ENCODE results near the gene SLC35F6. TPM values are rescaled to one million over a fixed set of nuclear protein-coding genes. Genes with fewer than 3 reads are reported as not detected.

Gene SLC35F6
- total and polyA plus RNA-seq, 2 donors (not counting 1 experiment from before 2014, with no cell fraction given): 10.4 to 15.2 TPM

DNA sequence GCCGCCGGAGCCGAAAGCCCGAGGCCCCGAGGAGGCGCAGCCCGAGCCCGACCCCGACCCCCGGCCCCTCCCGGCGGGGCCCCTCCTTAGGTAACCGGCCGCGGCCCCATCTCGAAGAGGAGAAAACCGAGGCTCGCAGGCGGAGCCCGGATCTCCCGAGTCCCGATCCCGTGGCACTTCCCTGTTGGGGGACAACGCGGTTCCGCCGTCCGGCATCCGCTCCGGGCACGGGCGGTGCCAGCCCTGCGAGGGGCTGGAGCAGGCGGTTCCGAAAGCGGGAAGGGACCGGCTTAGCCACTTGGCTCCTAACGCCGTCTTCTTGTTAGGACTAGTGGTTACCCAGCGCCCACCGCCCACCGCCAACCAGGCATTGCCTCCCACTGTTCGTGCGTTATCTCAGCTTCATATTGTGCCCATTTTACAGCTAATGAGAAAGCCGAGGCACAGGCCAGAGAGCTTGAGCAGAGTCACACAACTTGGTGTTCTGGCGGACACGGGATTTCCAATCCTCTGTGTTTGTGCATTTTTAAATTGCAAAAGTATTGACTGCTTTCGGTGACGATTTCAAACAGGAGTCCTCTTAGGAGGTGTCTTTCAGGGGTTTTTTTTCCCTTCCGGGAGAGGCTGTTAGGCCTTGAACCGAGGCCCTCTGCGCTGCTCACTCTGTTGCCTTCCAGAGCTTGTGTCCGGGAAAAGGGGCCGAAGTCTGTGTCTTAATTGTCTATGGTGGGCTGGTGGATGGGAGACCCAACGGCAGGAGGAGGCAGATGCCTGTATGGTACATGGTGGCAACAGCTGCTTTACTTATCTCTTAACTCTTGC, 22.3 kb downstream of the SLC35F6 start:
- POLR2A ChIA-PET: no interaction called here
- Histone ChIP-seq H4K20me1 (ENCODE audit: control insufficient read depth, insufficient read depth, low read length, poor library complexity, severe bottlenecking) (no peaks in the 10 kb centered on the region), H3K27me3 (replicated peaks in 1 of 4; ENCODE audit: control extremely low read depth in 1 of 4, control insufficient read depth in 3 of 4, insufficient read depth in 4 of 4, low read length in 3 of 4) (no peaks in the 10 kb centered on the region), H3K4me3 (ENCODE audit: control extremely low read depth in 1 of 5, extremely low read depth in 1 of 5, insufficient read depth in 1 of 5, low read depth in 2 of 5, low read length in 4 of 5) (peak overlapping the region; percentile 9 to 72 (median 60)), H3K36me3 (replicated peaks in 1 of 2; ENCODE audit: control extremely low read depth in 1 of 2, control insufficient read depth in 1 of 2, extremely low read depth in 1 of 2, insufficient read depth in 2 of 2, low read length in 1 of 2) (no peaks in the 10 kb centered on the region), H2AFZ (ENCODE audit: insufficient read depth, low read depth, low read length, poor library complexity, severe bottlenecking) (peak overlapping the region; percentile 84), H3K4me2 (replicated peaks; ENCODE audit: low read depth, low read length, poor library complexity, severe bottlenecking) (peak overlapping the region; percentile 93), H3K9ac (ENCODE audit: low read length) (peak overlapping the region; percentile 73), H3K79me2 (ENCODE audit: control insufficient read depth, insufficient read depth, low read length) (peaks cover 4% of the 10 kb centered on the region), H3K27ac (ENCODE audit: low read length in 2 of 2) (no peak overlapping the region), H3K9me3 (ENCODE audit: control extremely low read depth in 1 of 3, control insufficient read depth in 2 of 3, insufficient read depth in 1 of 3, low read length in 2 of 3) (peaks cover 0 to 3% (median 0%) of the 10 kb centered on the region in 3 donors), H3K4me1 (ENCODE audit: control insufficient read depth in 2 of 2, insufficient read depth in 2 of 2, low read length in 2 of 2) (peaks cover 8 to 14% of the 10 kb centered on the region in 2 donors)
- intact Hi-C loops (cut with micrococcal nuclease): loop anchor here (5.0 to 10.0 kb wide), 5 partner anchors 298 to 1812 kb away; partner anchors contain the start of genes ASXL2, ATRAID, BABAM2 and DNAJC27
- DNase-seq (peak; percentile 33), ATAC-seq (ENCODE audit: low read depth) (peak; percentile 0)
- peaks cover 3% of the 10 kb centered on the region for H3K27me3 Mint-ChIP-seq
- CTCF ChIA-PET: no interaction called here
- no peak overlapping the region for H3K27ac Mint-ChIP-seq
- peak overlapping the region; percentile 69 for H3K4me3 Mint-ChIP-seq
- 3% methylated on average over 49 of the region's 55 CpGs for WGBS (ENCODE audit: insufficient coverage)
- H3K4me1 Mint-ChIP-seq: peaks cover 13% of the 10 kb centered on the region
- no peaks in the 10 kb centered on the region for H3K9me3 Mint-ChIP-seq (ENCODE audit: insufficient read depth)
- TF ChIP-seq, protein P1, sequence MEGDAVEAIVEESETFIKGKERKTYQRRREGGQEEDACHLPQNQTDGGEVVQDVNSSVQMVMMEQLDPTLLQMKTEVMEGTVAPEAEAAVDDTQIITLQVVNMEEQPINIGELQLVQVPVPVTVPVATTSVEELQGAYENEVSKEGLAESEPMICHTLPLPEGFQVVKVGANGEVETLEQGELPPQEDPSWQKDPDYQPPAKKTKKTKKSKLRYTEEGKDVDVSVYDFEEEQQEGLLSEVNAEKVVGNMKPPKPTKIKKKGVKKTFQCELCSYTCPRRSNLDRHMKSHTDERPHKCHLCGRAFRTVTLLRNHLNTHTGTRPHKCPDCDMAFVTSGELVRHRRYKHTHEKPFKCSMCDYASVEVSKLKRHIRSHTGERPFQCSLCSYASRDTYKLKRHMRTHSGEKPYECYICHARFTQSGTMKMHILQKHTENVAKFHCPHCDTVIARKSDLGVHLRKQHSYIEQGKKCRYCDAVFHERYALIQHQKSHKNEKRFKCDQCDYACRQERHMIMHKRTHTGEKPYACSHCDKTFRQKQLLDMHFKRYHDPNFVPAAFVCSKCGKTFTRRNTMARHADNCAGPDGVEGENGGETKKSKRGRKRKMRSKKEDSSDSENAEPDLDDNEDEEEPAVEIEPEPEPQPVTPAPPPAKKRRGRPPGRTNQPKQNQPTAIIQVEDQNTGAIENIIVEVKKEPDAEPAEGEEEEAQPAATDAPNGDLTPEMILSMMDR (IDR thresholded peaks at IDR 0.05): no peak
- no peak for TF ChIP-seq EZH2 (IDR thresholded peaks at IDR 0.05; ENCODE audit: borderline replicate concordance, insufficient read depth, low read depth, low read length, poor library complexity, severe bottlenecking)

DNA sequence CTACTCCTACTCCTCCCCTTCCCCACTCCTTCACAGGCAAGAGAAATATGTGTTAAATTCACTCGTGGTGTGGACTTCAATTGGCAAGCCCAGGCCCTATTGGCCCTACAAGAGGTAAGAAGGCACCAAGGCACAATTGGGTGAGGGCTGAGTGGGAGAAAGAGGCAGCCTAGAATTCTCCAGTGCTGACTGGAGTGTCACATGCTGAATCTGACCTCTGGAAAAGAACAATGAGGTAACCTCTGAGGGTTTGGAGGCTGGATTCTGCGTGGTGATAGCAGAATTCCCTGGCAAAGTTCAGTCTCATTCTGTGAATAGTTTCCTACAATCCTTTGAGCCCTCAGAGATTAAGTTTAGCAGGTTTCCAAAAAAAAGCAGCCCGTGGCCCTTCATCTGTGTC, 28.6 kb downstream of the SLC35F6 start:
- no peak overlapping the region for H3K4me2 ChIP-seq (replicated peaks; ENCODE audit: low read depth, low read length, poor library complexity, severe bottlenecking)
- Mint-ChIP-seq H3K27ac (no peak overlapping the region), H3K9me3 (ENCODE audit: insufficient read depth) (no peaks in the 10 kb centered on the region), H3K4me3 (no peak overlapping the region), H3K4me1 (peaks cover 2% of the 10 kb centered on the region), H3K27me3 (peaks cover 2% of the 10 kb centered on the region)
- CTCF ChIA-PET: no interaction called here
- peaks cover 0 to 4% (median 0%) of the 10 kb centered on the region in 3 donors for H3K9me3 ChIP-seq (ENCODE audit: control extremely low read depth in 1 of 3, control insufficient read depth in 2 of 3, insufficient read depth in 1 of 3, low read length in 2 of 3)
- no peaks in the 10 kb centered on the region for H3K4me1 ChIP-seq (ENCODE audit: control insufficient read depth in 2 of 2, insufficient read depth in 2 of 2, low read length in 2 of 2)
- peaks cover 4% of the 10 kb centered on the region for H3K79me2 ChIP-seq (ENCODE audit: control insufficient read depth, insufficient read depth, low read length)
- H2AFZ ChIP-seq (ENCODE audit: insufficient read depth, low read depth, low read length, poor library complexity, severe bottlenecking): no peak overlapping the region
- WGBS (ENCODE audit: insufficient coverage): 98% methylated on average over 3 of the region's 3 CpGs
- no peaks in the 10 kb centered on the region for H4K20me1 ChIP-seq (ENCODE audit: control insufficient read depth, insufficient read depth, low read length, poor library complexity, severe bottlenecking)
- no peak for ATAC-seq (ENCODE audit: low read depth)
- H3K27ac ChIP-seq (ENCODE audit: low read length in 2 of 2): no peak overlapping the region
- no peaks in the 10 kb centered on the region for H3K27me3 ChIP-seq (replicated peaks in 1 of 4; ENCODE audit: control extremely low read depth in 1 of 4, control insufficient read depth in 3 of 4, insufficient read depth in 4 of 4, low read length in 3 of 4)
- no peaks in the 10 kb centered on the region for H3K36me3 ChIP-seq (replicated peaks in 1 of 2; ENCODE audit: control extremely low read depth in 1 of 2, control insufficient read depth in 1 of 2, extremely low read depth in 1 of 2, insufficient read depth in 2 of 2, low read length in 1 of 2)
- POLR2A ChIA-PET: no interaction called here
- no peak for TF ChIP-seq EZH2 (IDR thresholded peaks at IDR 0.05; ENCODE audit: borderline replicate concordance, insufficient read depth, low read depth, low read length, poor library complexity, severe bottlenecking)
- TF ChIP-seq, protein P1 (IDR thresholded peaks at IDR 0.05): no peak
- intact Hi-C loops (cut with micrococcal nuclease): no loop called here
- DNase-seq: no peak
- H3K4me3 ChIP-seq (ENCODE audit: control extremely low read depth in 1 of 5, extremely low read depth in 1 of 5, insufficient read depth in 1 of 5, low read depth in 2 of 5, low read length in 4 of 5): no peak overlapping the region
- H3K9ac ChIP-seq (ENCODE audit: low read length): no peak overlapping the region

All from B cell (primary cell).